Transverse colon (tissue), 4 donors: Measurements from ENCODE around the gene PCDHGB3.

Experiments
- EP300 ChIP-seq: sonication (generic); formaldehyde crosslinking; IDR thresholded peaks from one replicate; pipeline ENCODE4 v1.6.1; 2017; ENCODE audit warnings: antibody characterized with exemption, low read depth
- POLR2A ChIP-seq: fragments of 450-650 bp; IDR thresholded peaks from one replicate; pipeline ENCODE4 v1.6.1; 2016; ENCODE audit warnings: antibody characterized with exemption, mild to moderate bottlenecking, moderate library complexity
- POLR2AphosphoS5 ChIP-seq, 3 donors: sonication (generic); formaldehyde crosslinking; IDR thresholded peaks; one replicate each; pipeline ENCODE4 v1.6.1; 2016; ENCODE audit warnings: antibody characterized with exemption in 3 of 3
- TF ChIP-seq, protein P1 (sequence below), 5 experiments: fragments of 200-600 bp in 3 of 5; fragments of 450-650 bp in 2 of 5; sonication (generic) in 3 of 5; IDR thresholded peaks; 1 replicate in 2 of 5; 2 replicates in 3 of 5; pipeline ENCODE4 v1.5.1; 2016 to 2017; ENCODE audit warnings: antibody characterized with exemption in 5 of 5, inconsistent platforms in 3 of 5, mild to moderate bottlenecking in 2 of 5, moderate library complexity in 1 of 5

DNA sequence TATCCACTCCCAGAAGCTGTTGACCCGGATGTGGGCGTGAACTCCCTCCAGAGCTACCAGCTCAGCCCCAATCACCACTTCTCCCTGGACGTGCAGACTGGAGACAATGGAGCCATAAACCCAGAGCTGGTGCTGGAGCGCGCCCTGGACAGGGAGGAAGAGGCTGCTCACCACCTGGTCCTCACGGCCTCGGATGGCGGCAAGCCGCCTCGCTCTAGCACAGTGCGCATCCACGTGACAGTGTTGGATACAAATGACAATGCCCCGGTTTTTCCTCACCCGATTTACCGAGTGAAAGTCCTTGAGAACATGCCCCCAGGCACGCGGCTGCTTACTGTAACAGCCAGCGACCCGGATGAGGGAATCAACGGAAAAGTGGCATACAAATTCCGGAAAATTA lies 23.2 kb downstream of the PCDHGB3 start:
- no peak for TF ChIP-seq POLR2A
- no peak for TF ChIP-seq POLR2AphosphoS5 (IDR thresholded peaks at IDR 0.05)
- TF ChIP-seq, protein P1, sequence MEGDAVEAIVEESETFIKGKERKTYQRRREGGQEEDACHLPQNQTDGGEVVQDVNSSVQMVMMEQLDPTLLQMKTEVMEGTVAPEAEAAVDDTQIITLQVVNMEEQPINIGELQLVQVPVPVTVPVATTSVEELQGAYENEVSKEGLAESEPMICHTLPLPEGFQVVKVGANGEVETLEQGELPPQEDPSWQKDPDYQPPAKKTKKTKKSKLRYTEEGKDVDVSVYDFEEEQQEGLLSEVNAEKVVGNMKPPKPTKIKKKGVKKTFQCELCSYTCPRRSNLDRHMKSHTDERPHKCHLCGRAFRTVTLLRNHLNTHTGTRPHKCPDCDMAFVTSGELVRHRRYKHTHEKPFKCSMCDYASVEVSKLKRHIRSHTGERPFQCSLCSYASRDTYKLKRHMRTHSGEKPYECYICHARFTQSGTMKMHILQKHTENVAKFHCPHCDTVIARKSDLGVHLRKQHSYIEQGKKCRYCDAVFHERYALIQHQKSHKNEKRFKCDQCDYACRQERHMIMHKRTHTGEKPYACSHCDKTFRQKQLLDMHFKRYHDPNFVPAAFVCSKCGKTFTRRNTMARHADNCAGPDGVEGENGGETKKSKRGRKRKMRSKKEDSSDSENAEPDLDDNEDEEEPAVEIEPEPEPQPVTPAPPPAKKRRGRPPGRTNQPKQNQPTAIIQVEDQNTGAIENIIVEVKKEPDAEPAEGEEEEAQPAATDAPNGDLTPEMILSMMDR (IDR thresholded peaks at IDR 0.05), result no peak
- no peak for TF ChIP-seq EP300
